GM20000 (cell line): ENCODE results near the gene PSMG4.

Experiments used
- DNase-seq: peaks from one replicate; pipeline ENCODE4 v3.0.0; 2012; ENCODE audit warnings: low spot score
- TF ChIP-seq, protein P1 (sequence below): IDR thresholded peaks from 2 replicates; pipeline ENCODE4 v1.5.1; 2012; ENCODE audit warnings: mild to moderate bottlenecking, control low read depth; ENCODE audit errors: extremely low read depth, missing control alignments

The PSMG4 gene

DNA sequence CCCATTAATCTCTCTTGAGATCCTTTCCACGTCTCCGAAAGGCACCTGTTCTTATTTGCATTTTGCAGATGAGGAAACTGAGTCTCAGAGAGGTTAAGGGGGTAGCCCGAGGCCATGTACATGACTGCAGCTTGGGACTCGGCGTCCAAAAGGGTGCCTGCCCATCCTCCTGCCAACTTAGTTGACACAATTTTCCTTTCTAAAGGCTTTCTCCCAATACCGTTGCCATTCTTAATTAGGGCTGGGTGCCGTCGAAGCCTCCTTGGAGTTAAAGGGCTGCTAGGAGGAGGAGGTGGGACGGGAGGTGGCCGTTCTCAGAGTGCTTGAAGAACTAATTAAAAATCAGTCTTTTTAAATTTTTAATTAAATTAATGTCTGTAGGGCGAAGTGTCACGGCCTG lies 546 bp upstream of the PSMG4 start:
- DNase-seq, result no peak
- TF ChIP-seq, protein P1, sequence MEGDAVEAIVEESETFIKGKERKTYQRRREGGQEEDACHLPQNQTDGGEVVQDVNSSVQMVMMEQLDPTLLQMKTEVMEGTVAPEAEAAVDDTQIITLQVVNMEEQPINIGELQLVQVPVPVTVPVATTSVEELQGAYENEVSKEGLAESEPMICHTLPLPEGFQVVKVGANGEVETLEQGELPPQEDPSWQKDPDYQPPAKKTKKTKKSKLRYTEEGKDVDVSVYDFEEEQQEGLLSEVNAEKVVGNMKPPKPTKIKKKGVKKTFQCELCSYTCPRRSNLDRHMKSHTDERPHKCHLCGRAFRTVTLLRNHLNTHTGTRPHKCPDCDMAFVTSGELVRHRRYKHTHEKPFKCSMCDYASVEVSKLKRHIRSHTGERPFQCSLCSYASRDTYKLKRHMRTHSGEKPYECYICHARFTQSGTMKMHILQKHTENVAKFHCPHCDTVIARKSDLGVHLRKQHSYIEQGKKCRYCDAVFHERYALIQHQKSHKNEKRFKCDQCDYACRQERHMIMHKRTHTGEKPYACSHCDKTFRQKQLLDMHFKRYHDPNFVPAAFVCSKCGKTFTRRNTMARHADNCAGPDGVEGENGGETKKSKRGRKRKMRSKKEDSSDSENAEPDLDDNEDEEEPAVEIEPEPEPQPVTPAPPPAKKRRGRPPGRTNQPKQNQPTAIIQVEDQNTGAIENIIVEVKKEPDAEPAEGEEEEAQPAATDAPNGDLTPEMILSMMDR, result no peak

DNA sequence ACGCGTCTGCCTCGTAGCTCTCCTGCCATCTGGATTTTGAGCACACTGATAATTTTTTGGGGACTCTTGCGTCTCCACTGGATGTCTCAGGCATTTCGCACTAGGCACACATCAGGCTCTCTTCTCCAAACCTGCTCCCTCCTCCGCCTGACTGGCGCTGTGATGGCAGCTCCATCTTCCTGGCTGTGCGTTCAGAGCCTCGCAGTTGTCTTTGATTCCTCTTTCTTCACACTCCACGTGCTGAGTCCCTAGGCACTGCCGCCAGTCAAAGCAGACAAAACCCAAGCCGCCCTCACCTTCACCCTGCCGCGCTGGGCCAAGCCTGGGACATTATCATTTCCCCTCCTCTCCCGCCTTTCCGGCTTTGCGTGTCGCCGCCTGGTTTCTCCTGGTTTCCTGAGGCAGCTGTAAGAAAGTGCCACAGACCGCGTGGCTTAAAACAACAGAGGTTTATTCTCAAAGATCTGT lies 778 bp downstream of the PSMG4 start:
- peak; percentile 57 for DNase-seq
- TF ChIP-seq, protein P1, result no peak

DNA sequence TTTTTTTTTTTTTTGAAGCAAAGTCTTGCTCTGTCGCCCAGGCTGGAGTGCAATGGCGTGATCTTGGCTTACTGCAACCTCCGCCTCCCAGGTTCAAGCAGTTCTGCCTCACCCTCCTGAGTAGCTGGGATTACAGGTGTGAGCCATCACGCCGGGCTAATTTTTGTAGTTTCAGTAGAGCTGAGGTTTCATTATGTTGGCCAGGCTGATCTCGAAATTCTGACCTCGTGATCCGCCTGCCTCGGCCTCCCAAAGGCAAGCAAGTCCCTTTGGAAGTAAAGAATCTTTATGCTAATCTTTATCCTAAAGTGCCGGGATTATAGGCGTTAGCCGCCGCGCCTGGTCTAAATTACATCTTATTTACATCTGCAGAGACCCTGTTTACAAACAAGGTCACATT lies 1.5 kb downstream of the PSMG4 start:
- no peak for DNase-seq
- TF ChIP-seq, protein P1, result no peak

DNA sequence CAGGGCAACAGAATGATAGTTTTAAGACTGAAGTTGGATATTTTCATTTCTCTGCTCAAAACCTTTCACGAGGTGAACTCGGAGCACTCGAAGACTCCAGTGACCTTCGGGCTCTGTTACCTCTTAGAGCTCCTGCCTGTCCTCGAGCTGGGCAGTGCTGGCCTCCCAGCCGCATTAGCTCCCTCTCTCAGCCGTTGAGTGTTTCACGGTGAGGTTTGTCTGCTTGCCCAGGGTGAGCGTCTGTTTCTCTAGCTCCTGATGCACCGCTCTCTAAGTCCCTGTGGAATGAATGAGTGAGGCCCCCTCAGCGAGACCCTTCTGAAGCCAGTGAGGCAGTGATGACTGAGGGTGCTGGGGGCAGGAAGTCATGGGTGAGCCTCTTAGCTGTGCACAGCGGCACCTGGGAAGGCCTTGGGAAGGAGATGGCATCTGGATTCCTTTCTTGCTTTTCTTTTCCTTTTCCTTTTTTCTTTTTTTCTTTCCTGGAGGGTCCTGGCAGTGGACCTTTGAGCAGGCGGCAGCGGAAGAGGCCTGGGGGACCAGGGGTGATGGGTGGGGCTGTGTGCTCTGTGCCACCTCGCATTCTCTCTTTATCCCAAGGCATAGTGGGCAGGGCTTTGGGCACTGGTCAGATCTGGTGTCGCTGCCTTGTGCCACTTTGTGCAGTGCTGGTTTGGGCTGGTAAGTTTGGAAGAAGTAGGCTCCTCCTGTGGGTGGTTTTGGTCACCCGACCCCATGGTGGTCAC lies 2.2 kb downstream of the PSMG4 start:
- no peak for DNase-seq
- TF ChIP-seq, protein P1, result no peak

DNA sequence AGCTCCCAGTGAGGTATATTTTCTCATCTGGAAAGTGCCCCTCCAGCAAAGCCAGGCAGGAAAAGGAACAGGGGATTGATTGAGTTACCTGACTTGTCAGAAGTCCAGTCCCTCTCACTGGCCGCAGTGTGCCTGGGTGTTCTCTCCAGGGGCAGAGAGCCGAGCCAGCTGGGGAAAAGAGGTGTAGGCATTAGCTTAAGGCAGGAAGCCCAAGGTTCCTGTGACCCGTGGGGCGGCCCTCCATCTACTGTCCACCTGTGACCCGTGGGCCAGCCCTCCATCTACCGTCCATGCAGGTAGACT lies 2.7 kb downstream of the PSMG4 start:
- TF ChIP-seq, protein P1, result no peak
- no peak for DNase-seq

DNA sequence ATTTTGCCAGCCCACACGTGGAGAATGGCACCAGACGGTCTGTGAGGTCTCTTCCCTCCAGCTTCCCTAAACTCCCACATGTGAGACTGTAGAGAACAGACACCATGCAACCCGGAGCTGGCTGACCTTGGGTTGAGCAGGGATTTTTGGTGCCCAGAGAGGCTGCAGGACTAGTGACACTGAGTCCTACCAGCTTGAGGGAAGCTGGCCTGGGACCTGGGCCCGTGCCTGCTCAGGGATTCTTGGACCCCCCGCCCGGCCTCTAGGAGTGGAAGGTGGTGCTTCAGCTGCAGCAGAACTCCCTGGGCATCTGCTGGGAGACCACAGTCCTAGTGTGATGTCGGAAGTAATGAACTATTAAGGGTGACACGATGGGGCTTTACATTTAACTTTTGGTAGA lies 3.2 kb downstream of the PSMG4 start:
- no peak for DNase-seq
- TF ChIP-seq, protein P1, result no peak

DNA sequence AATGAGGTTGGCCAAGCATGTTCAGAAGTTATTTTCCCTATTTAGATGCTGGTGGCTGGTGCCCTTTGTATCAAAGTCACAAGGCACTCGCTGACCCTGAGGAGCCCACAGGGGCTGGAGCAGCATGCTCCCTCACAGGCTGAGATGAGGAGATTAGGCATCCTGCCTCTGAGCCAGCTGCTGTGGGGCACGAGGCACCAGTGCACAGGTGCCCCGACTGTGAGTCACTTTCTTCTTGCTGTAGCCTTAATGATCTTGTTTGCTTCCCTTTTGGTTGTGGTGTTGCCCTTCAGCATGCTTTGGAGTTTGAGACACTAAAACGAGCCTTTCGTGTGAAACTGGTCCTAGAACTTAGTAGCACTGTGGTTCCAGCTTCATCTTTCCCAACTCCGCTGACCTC lies 4.3 kb downstream of the PSMG4 start:
- DNase-seq, result no peak
- TF ChIP-seq, protein P1, result no peak
